HG03039 (cell line): ENCODE data around the gene ADAMTS19.
"Not testable (repeated sequence)": the region's sequence is repeated elsewhere in the genome, so short reads cannot be mapped to it uniquely, and the experiment has no call there.

Experiments
- ATAC-seq: cut with Tn5 transposase; IDR thresholded peaks from one replicate; pipeline ENCODE4 v1.9.1; 2021; ENCODE audit warnings: mild to moderate bottlenecking, moderate library complexity; ENCODE audit not compliant: unreplicated experiment

ADAMTS19 gene

GRCh38 chr5:129572060-129572459, 112.0 kb downstream of the ADAMTS19 start:
- ATAC-seq = no peak

- ATAC-seq = not testable (repeated sequence)
Observed at GRCh38 chr5:129584496-129584895, 124.4 kb downstream of the ADAMTS19 start.

GRCh38 chr5:129591508-129592160, 131.5 kb downstream of the ADAMTS19 start:
- no peak for ATAC-seq

GRCh38 chr5:129593525-129593924, 133.4 kb downstream of the ADAMTS19 start:
- ATAC-seq = no peak

GRCh38 chr5:129601576-129601975, 141.5 kb downstream of the ADAMTS19 start:
- ATAC-seq = no peak

- no peak for ATAC-seq
Observed at GRCh38 chr5:129608350-129608749, 148.3 kb downstream of the ADAMTS19 start.

- no peak for ATAC-seq
Observed at GRCh38 chr5:129609710-129610109, 149.6 kb downstream of the ADAMTS19 start.

- ATAC-seq = no peak
Observed at GRCh38 chr5:129616517-129616916, 156.4 kb downstream of the ADAMTS19 start.

GRCh38 chr5:129617206-129617605, 157.1 kb downstream of the ADAMTS19 start:
- no peak for ATAC-seq

- ATAC-seq = no peak
Observed at GRCh38 chr5:129619782-129620181, 159.7 kb downstream of the ADAMTS19 start.

- ATAC-seq = no peak
Observed at GRCh38 chr5:129622531-129622930, 162.4 kb downstream of the ADAMTS19 start.

- no peak for ATAC-seq
Observed at GRCh38 chr5:129629575-129629974, 169.5 kb downstream of the ADAMTS19 start.

GRCh38 chr5:129630101-129630500, 170.0 kb downstream of the ADAMTS19 start:
- no peak for ATAC-seq

- no peak for ATAC-seq
Observed at GRCh38 chr5:129631961-129632360, 171.9 kb downstream of the ADAMTS19 start.

GRCh38 chr5:129637501-129637900, 177.4 kb downstream of the ADAMTS19 start:
- ATAC-seq = not testable (repeated sequence)

- ATAC-seq = no peak
Observed at GRCh38 chr5:129639331-129639730, 179.2 kb downstream of the ADAMTS19 start.

GRCh38 chr5:129652349-129653056, 192.4 kb downstream of the ADAMTS19 start:
- ATAC-seq = no peak

- no peak for ATAC-seq
Observed at GRCh38 chr5:129653057-129653375, 192.9 kb downstream of the ADAMTS19 start.

- no peak for ATAC-seq
Observed at GRCh38 chr5:129653442-129653841, 193.3 kb downstream of the ADAMTS19 start.

- no peak for ATAC-seq
Observed at GRCh38 chr5:129656952-129657351, 196.9 kb downstream of the ADAMTS19 start.

- no peak for ATAC-seq
Observed at GRCh38 chr5:129658801-129659200, 198.7 kb downstream of the ADAMTS19 start.

GRCh38 chr5:129661366-129662035, 201.4 kb downstream of the ADAMTS19 start:
- ATAC-seq = no peak
